GM18526 (cell line): ENCODE data around the gene BRMS1.

Experiments
- POLR2A ChIP-seq: IDR thresholded peaks from 3 replicates; pipeline ENCODE4 v1.6.1; 2011; ENCODE audit not compliant: insufficient read length; ENCODE audit errors: extremely low read depth

The BRMS1 gene

DNA sequence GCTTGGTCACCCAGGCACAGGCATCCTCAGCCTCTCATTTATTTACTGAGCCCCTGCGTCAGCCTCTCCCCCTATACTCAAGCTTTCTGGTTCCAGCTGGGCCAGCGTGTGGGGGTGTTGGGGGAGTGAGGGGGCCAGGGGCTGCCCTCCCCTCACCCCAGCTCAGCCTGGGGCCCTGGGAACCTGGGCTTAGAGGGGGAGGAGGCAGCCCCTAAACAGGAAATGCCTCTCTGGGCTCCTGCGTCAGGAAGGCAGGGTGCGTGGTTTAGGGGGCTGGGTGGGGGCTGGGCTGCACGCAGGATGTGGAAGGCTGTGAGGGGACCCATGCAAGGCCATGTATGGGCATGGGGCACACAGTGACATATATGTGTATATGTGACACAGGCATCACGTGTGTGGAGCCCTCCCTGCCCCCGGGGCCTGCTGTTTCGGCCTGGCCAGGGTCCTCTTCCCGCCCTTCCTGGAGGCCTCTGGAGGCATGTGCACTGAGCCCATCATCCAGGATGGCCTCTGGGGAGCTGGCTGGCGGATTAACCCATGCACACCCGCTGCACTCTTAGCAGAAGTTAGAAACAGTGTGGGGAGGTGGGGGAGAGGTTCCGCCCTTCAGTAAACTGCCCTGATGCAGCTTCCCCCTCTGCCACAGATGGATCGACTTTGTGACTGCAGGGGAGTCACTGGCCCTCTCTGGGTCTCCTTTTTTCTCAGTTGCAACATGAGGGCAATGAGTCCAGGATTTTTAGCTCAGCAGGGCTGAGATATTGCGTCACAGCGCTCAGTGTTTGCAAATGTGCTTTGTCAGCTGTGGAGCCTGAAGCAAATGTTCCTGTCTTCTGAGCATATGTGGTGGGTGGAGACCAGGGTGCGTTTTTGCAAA is 26.9 kb downstream of the BRMS1 start:
- TF ChIP-seq POLR2A: peak; percentile 12

DNA sequence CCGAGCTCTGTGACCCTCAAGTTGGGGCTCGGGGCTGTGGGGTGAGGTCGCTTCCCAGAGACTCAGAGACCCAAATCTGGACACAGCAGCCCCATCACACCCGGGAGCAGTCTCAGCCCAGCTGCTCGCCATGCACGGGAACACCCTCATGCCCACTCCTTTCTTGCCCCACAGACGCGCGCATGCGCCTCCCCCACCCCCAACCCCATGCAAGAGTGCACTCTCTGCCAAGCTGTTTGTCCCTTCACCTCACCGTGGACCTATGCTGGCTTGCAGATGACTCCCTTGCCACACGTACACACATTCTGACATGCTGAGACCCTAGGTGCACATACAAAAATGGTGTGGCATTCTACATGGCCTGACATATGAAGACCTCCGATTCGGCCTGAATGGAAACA is 27.6 kb downstream of the BRMS1 start:
- no peak for TF ChIP-seq POLR2A

DNA sequence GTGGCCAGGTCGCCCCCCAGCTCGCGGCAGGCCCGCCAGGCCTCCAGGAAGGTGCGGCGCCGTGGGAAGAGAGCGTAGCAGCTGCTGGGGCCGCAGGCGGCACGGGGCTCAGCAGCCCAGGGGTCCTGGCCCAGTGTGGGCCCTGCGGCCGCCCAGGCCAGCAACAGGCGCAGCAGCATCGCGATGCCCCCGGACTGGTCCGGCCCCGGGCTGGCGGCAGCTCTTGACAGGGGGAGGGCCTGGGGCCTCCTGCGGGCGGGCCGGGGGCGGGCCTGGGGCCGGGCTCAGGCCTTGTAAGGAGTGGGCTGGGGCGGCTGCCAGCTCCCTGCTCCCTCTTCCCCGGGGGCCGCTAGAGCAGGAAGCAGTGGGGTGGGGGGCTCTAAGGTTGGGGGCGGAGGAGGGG is 28.1 kb downstream of the BRMS1 start, which contains the start of gene CD248:
Gene CD248, minus strand, starts transcription at position 196 of the 403 bp plus-strand sequence. Its CDS starts 17 bp downstream, at position 179.
- no peak for TF ChIP-seq POLR2A

DNA sequence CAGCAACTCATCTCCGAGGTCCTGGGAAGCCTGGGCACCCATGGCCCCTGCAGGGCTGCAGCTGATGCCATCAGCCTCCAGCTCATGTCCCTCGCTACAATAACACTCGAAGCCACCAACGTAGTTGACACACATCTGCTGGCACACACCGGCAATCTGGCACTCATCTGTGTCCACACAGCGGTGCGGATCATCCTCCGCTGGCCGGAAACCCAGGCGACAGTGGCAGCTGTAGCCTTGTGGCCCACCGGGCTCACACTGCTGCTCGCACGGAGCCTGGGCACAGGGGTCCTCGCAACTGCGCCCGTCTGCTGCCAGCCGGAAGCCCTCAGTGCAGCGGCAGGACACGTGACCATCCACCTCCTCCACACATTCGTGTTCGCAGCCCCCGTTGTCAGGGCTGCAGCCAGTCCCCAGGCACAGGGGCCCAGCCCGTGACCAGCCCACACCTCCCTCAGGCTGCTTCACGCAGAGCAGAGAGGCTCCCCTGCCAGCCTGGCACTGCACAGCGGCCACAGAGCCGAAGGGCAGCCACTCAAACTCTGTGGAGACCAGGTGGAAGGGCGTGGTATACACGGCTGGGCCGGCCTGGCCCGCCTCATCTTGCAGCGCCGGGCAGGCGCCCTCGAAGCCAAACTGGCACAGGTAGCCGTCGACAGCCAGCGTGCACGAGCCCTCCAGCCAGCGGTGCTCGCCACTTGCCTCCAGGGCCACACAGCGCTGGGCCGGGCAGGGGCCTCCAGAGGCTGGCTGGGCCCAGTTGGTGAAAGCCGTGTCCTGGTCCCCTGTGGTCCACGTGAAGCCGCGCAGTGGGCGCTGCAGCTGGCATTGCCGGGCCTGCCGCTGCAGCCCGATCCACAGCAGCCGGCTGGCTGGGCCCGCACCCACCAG is 28.7 kb downstream of the BRMS1 start:
- no peak for TF ChIP-seq POLR2A

DNA sequence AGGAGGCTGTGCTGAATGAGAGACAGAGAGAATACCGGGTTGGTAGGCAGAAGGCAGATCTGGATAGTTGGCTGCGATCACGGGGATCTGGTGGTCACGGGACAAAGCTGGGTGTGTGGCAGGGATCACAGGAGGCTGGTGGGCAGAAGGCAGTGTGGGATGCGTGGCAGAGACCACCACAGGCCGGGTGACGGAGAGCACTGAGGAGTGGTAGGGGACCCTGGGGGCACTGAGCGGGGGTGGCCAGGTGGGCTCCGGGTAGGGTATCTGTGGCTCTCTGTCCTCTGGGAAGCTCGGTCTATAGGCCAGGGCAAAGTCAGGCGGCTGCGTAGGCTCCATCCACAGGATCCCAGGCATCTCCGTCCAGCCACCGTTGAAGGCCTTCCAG is 29.4 kb downstream of the BRMS1 start:
- TF ChIP-seq POLR2A: no peak

DNA sequence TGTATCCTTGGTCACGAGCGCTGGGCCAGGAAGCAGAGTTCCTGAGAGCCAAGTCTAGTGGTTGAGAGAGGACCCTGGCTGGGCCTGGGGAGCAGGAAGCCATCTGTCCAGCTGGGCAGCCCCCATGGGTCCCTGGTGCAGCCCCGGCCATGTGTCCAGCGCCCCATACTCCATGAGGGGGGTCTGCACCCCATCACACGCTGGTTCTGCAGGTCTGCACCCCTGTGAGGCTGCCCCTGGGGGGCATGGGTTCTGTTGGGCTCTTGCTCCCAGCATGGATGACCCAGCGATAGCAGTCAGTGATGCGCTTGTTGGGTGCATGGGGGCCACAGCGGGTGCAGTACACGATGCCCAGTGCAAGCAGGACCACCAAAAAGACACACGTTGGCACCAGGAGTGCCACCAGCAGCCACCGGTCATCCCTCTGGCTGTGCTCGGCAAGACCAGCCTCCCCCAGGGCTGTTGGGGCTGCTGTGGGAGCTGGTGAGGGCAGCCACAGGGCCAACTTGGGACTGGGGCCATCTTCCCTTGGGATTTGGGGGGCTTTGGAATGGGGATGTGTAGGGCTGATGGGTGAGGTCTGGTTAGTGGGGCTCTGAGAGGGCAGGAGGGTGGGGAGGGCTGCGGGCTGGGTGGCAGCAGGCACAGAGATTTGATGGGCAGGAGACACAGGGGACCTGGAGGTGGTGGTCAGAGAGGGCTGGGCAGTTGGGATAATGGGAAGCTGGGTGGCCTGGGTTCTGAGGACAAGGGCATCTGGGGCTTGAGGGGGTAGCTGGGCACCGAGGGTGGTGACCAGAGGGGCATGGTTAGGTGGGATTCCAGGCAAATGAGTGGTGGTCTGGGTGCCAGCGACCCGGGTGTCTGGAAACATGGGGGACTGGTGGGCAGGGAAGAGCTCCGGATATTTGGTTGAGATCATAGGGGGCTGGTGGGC is 30.1 kb downstream of the BRMS1 start:
- TF ChIP-seq POLR2A: no peak

DNA sequence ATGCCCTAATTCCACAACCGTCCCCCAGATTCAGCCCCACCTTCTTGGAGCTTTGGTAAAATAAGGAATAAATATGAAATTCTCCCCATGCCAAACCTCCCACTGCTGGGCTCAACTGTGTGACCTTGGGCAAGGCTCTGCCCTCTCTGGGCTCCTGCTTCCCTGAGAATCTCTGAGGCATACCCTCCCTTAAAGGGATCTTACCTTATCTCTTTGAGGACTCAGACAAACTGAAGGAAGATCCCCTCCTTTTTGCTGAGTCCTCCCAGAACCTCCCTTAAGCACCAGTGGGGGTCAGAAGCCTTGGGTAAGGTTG is 30.8 kb downstream of the BRMS1 start:
- no peak for TF ChIP-seq POLR2A

DNA sequence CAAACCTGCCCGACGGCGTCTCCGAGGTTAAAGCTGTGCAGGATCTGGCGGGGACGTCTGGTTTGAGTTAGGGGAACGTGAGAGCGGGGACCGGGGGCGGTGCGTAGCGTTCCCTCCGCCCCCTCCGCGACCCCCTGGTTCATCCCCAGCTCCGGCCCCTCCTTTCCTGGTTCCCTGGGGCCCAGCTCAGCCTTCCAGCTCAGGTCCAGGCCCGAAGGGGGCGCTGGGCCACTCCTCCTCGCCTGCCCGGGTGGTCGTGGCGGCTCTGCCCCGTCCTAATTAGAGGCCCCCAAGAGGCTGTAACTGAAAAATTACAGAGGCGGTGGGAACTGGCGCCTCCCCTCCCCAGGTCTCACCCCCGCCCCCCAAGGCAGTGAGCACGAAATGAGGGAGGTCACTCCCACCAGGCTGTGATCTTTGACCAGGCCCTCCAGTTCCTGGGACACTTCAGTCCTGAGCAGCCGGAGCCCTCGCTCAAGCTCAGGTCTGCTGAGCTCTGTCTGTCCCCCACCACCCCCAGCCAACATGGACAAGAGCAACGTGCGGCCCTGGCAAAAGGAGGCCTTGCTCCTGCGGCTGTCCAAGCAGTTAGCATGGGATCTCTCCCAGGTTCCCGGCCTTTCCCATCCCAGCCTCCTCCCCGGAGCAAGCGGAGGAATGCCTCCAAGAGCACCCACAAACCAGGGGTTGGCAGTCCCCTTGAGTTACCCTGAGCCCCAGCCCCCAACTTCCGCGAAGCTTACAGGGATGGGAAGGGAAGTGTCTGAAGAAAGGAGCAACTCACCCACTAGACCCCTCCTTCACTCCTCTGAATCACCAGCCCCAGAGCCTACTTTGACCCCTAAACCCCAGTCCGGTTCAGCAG is 31.4 kb downstream of the BRMS1 start:
- no peak for TF ChIP-seq POLR2A

DNA sequence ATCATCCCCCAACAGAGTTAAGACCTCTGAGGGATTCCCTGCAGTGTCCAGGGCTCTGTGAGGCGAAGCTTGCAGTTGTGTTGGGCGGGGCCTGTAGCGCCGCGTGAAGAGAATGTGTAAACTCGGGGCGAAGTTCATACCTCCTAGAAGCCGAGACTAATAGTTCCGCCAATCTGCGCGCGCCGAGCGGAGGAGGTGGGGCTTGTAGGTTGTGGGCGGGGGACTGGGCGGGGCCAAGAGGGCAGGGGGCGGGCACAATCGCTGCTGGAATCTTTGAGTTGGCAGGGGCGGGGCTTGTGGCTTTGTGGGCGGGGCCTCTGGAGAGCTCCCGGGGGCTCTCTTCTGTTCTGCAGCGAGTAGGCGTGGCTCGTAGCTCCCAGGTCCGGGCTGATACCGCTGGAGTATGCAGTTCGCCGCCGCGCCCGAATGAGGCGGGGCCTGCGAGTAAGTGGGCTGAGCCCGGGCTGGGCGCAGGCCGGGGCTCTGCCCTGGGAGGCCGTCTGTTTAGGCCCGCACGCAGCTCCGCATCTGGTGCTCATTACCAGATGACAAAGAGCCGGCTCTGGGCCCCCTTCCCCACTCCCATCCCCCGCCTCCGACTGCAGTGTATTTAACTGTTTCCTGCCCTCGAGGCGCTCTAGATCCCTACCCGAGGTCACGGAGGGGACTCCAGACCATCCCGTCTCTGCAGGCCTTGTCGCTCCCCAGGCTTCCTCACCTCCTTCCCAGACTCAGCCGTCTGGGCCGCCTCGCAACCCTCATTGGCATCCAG is 32.2 kb downstream of the BRMS1 start:
- no peak for TF ChIP-seq POLR2A

DNA sequence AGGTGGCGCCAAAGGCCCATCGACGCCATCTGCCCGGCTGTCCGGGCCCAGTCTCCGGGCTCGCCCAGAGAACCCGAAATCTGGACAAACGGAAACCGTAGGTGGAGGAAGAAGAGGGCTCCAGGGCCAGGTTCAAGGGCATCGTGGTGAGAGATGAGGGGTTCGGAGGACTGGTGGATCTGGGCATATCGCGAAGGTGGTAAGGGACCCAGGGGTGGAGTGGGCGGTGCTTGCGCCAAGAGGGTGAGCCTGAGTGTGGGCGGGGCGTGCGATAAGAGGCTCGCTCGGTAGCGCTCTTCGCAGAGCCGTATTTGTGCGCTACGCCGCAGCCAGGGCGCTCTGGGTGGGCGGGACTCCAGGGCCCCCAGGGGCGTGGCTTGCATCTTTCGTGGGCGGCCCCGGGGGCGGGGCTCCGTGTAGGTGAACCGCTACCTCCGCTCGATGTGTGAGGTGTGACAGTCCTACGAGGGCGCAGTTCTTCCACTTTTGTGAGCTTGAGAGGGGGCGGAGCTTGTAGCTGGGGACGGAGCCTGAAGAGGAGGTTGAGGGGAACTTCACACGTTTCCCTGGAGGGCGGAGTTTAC is 32.8 kb downstream of the BRMS1 start:
- TF ChIP-seq POLR2A: peak; percentile 45

DNA sequence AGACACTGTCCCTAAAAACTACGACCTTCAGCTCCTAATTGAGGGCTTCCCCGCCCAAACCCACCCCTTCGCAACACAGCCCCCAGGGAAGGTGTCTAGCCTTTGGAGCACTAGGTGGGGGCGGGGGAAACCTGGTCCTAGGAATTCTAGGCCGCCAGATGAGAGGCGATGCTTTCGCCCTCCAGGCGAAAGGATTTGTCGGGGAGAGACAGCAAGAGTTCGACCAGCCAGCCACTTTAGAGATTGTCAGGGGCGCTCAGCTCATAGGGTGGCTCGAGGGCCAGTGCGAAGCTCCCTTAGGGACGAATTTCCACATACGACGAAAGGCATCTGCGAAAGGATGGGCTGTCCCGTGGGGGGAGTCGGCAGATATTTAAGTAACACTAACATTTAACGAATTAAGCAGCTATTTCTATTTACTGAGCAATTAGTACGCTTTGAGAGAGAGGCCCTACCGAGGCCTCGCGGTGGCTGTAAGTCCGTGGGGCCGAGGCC is 33.4 kb downstream of the BRMS1 start:
- TF ChIP-seq POLR2A: no peak

DNA sequence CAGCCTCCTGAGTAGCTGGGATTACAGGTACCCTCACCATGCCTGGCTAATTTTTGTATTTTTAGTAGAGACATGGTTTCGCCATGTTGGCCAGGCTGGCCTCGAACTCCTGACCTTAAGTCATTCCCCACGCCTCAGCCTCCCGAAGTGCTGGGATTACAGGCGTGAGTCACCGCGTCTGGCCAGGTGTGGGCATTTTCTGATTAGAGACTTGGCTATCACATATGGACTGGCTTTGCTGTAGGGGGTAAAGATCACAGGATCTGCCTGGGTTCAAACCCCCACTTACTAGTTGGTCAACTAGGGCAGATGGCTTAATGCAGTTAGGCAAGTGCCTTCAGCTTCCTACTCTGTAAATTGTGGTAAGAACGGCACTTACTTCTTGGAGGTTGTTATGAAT is 34.6 kb downstream of the BRMS1 start:
- TF ChIP-seq POLR2A: no peak

DNA sequence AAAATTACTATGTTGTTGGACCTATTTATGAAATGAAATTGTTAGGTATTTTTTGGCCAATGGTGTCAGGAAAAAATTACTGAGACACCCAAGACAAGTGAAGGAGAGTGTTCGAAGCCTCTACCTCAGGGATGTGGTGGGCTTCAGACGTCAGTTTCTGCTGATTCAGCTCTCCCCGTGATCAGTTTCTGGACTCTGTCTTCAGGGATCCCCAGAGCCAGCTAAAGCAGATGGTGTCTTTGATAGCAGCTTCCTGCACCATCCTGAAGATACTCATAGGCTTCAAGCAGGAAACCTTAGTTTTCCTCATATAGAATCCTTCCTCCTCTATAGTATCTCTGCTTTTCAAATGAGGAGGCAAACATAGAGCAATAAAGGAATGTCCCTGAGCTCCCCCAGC is 35.4 kb downstream of the BRMS1 start:
- TF ChIP-seq POLR2A: no peak
